Measurements from ENCODE around the gene MOB3B. TPM values are rescaled to one million over a fixed set of nuclear protein-coding genes. Genes with fewer than 3 reads are reported as not detected.

MOB3B gene
- total RNA-seq, 4 donors from 2014 or later: 16.2 to 23.7 (median 19.7) TPM

GRCh38 chr9:27538647-27539046 is 9.0 kb upstream of the MOB3B start:
- peaks cover 0 to 63% (median 11%) of the 10 kb centered on the region in 4 donors for H3K4me1 ChIP-seq
- H3K27ac ChIP-seq: peak overlapping the region in 1 of 4 donors; percentile 90
- H3K4me3 ChIP-seq: no peak overlapping the region
- TF ChIP-seq EP300 (IDR thresholded peaks at IDR 0.05) (no peak), CTCF (IDR thresholded peaks at IDR 0.05) (no peak), POLR2A (IDR thresholded peaks at IDR 0.05) (no peak)
- 90 to 95% methylated on average over 3 of the region's 3 CpGs for WGBS, 2 donors
- DNase-seq (ENCODE audit: low spot score in 2 of 2): no peak
- H3K27me3 ChIP-seq: no peaks in the 10 kb centered on the region
- peaks cover 0 to 5% (median 0%) of the 10 kb centered on the region in 3 donors for H3K36me3 ChIP-seq
- H3K9me3 ChIP-seq: no peaks in the 10 kb centered on the region

DNA sequence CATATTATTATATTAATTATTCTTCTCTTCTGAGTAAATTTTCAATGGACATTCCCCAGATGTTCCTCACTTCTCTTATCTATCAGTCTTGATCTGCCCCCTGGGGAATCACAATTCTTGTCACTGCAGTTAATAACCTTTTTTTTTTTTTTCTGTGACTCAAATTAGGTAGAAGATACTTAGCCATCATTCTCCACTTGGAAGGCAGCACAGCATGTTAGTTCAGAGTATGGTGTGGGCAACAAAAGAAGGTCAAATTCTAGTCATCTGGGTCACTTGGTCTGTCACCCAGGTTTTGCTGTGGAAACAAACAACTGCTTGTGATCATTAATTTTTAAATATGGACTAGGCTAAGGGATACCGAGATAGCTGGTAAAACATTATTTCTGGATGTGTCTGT is 8.1 kb upstream of the MOB3B start:
- peak overlapping the region in 1 of 4 donors; percentile 36 for H3K27ac ChIP-seq
- 65 to 86% methylated on average over 1 of the region's 1 CpG for WGBS, 2 donors
- TF ChIP-seq POLR2A (IDR thresholded peaks at IDR 0.05) (no peak), EP300 (IDR thresholded peaks at IDR 0.05) (no peak), CTCF (IDR thresholded peaks at IDR 0.05) (no peak)

DNA sequence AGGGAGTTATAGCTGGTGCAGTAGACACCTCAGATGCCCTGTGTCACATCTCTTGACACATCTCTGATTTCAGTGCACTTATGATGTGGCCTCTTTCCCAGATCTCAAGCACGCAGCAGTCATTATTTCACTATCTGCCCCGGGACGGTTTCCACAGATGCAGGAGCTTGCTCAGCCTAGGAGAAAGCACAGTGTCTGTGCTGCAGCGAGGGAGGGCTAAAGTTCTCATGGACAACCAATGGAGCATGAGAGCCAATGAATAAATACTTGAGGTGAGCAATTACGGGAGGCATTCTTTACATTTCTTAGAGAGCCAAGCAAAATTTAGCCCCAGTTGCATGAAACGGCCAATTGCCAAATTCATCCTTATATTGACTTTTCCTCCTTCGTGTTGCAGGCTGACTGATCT is 7.4 kb upstream of the MOB3B start:
- DNase-seq (ENCODE audit: low spot score in 2 of 2): no peak
- Histone ChIP-seq H3K9me3 (no peaks in the 10 kb centered on the region), H3K27me3 (no peaks in the 10 kb centered on the region), H3K4me3 (no peak overlapping the region), H3K36me3 (peaks cover 0 to 5% (median 0%) of the 10 kb centered on the region in 3 donors), H3K27ac (peak overlapping the region in 1 of 4 donors; percentile 36), H3K4me1 (peaks cover 0 to 67% (median 11%) of the 10 kb centered on the region in 4 donors)
- WGBS, 2 donors: 80 to 81% methylated on average over 7 of the region's 7 CpGs
- TF ChIP-seq POLR2A (IDR thresholded peaks at IDR 0.05): no peak
- TF ChIP-seq EP300 (IDR thresholded peaks at IDR 0.05): no peak
- TF ChIP-seq CTCF (IDR thresholded peaks at IDR 0.05): no peak

More for the DNA sequence above, 8.1 kb upstream of the MOB3B start:
- DNase-seq (ENCODE audit: low spot score in 2 of 2): no peak
- no peaks in the 10 kb centered on the region for H3K9me3 ChIP-seq
- no peak overlapping the region for H3K4me3 ChIP-seq
- H3K36me3 ChIP-seq: peaks cover 0 to 5% (median 0%) of the 10 kb centered on the region in 3 donors
- H3K27me3 ChIP-seq: no peaks in the 10 kb centered on the region
- peaks cover 0 to 70% (median 11%) of the 10 kb centered on the region in 4 donors for H3K4me1 ChIP-seq

DNA sequence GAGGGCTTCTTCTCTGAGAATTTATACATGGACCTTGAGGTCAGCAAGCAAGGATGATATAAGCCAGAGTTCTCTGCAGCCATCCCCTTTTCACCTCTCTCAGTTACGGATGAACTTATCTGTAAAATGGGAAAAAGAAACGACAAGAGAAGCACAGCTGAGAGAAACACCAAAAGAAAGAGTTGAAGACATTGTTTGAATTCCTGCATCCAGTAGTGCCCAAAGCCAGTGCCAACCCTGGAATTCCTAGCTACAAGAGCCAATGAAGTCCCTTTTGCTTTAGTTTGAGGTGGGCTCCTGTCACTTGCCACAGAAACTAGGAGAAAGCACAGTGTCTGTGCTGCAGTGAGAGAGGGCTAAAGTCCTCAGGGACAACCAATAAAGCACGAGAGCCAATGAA is 6.6 kb upstream of the MOB3B start:
- H3K4me3 ChIP-seq: no peak overlapping the region
- 73 to 78% methylated on average over 3 of the region's 3 CpGs for WGBS, 2 donors
- H3K27me3 ChIP-seq: no peaks in the 10 kb centered on the region
- H3K9me3 ChIP-seq: no peaks in the 10 kb centered on the region
- peak overlapping the region in 1 of 4 donors; percentile 81 for H3K27ac ChIP-seq
- no peak for TF ChIP-seq CTCF (IDR thresholded peaks at IDR 0.05)
- no peak for TF ChIP-seq EP300 (IDR thresholded peaks at IDR 0.05)
- TF ChIP-seq POLR2A (IDR thresholded peaks at IDR 0.05): no peak
- peaks cover 0 to 5% (median 0%) of the 10 kb centered on the region in 3 donors for H3K36me3 ChIP-seq
- no peak for DNase-seq (ENCODE audit: low spot score in 2 of 2)
- H3K4me1 ChIP-seq: peaks cover 0 to 58% (median 11%) of the 10 kb centered on the region in 4 donors

- no peak for DNase-seq (ENCODE audit: low spot score in 2 of 2)
- Histone ChIP-seq H3K36me3 (peaks cover 0 to 5% (median 0%) of the 10 kb centered on the region in 3 donors), H3K4me1 (peaks cover 0 to 54% (median 9%) of the 10 kb centered on the region in 4 donors), H3K27ac (peak overlapping the region in 2 of 4 donors; percentile 28 to 81), H3K9me3 (no peaks in the 10 kb centered on the region), H3K27me3 (no peaks in the 10 kb centered on the region), H3K4me3 (no peak overlapping the region)
- TF ChIP-seq POLR2A (IDR thresholded peaks at IDR 0.05) (no peak), CTCF (IDR thresholded peaks at IDR 0.05) (no peak), EP300 (IDR thresholded peaks at IDR 0.05) (no peak)
- WGBS, 2 donors: 74 to 81% methylated on average over 3 of the region's 3 CpGs
Observed at GRCh38 chr9:27535701-27536118, 6.1 kb upstream of the MOB3B start.
